ENCODE results near the gene DENND1A.

DENND1A gene

DNA sequence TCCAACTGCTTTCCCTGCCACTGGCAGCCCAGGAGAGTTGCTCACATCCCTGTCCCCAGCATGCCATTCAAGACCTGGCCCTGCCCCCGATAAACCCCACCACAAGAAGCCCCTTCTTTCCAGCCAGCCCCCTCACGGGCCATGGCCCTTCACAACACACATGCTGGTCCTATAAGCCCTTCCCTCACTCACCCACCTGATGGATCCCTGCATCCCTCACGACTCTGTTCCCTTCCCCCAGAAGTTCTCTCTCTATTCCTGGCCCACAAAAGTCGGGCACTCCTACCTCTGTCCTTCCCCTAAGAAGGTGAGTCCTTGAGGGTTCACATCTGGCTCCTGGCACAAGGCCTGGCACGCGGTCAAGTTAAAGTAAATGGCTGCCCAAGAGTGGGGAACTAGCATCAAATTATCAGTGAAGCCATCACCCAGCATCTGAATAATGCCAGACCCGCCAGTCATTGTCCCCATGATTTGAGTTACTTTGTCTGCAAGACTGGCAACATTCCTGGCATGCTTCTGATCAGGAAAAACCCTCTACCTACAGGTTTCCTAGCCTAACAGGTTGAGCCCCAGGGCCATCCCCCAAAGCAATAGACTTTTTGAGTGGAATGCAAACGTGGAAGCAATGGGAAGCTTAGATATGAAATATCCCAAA lies 508.0 kb downstream of the DENND1A start:
- DNase-seq: no peak

DNA sequence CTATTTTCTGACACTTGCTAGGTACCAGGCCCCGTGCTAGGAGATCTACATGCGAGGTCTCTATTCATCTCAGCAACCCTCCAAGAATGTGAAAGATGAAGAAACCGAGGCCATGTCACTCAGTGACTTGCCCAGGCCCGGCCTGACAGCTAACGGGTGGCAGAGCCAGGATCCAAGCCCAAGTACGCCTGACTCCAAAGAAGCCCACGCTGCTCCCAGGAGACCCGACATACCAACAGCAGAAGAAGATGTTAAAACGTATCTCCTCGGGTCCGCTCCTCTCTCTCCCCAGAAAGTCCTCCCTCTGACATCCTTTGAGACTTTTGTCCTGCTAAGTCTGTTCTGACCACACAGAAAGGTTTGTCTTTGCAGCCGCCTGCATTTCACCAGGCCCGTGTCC lies 508.7 kb downstream of the DENND1A start:
- DNase-seq: no peak

- DNase-seq: no peak
These were observed 509.3 kb downstream of the DENND1A start for GRCh38 chr9:123420592-123421111.

DNA sequence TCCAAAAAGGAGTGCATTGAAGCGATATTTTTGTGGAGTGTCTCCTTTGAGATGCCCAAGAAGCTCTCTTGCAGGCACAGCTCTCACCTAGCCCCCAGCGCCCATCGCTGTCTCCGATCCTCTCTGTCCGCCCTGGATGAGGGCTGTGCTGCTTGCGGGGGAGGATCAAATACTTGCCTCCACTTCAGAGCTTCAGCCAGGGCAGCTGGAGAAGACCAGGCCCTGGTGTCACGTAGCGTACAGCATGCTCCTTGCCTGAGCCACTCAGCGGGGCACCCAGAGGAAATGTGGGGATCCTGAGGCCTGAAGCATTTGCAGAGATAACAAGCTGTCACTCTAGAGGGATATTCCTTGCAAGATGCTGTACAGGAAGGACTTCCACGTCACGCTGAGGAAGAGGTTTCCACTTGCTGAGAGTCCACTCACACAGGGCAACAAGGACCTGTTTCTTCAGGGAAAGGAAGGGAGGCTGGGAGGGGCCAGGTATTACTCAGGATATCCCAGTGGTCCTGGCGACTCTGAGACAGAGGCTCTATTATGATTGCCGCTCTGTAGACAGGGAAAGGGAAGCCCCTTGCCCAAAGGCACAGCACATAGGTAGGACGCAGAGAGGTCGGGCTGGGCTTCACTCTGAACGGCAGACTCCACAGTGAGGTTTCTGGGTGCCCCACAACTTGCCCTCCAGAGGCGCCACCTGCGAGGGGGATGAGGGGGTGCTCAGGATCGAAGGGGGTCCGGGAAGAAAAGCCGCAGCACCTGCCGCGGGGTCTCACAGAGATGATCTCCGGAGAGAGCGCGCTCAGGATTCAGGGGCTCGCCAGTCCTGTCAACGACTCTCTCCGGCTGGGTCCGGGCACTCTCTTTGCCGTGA lies 510.0 kb downstream of the DENND1A start:
- no peak for DNase-seq

GRCh38 chr9:123419091-123419490 lies 510.8 kb downstream of the DENND1A start:
- DNase-seq: no peak

DNA sequence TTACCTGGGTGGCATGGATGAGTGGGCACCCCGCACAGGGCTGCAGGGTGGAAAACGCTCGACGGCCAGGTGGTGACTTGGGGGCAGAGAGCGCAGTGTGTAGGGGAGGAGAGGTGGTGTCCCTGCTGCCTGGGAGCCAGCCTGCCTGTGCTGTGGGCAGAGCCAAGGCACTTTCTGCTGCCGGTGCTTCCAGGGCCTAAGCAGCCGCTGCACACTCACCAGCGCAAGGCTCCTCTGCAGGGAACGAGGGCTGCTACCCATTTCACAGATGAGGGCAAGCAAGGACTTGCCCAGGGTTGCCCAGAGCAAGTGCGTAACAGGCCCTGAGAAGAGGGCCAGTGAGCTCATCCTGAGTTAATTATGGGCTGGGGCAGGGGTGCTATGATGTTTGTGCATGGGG lies 511.4 kb downstream of the DENND1A start:
- DNase-seq: no peak

DNA sequence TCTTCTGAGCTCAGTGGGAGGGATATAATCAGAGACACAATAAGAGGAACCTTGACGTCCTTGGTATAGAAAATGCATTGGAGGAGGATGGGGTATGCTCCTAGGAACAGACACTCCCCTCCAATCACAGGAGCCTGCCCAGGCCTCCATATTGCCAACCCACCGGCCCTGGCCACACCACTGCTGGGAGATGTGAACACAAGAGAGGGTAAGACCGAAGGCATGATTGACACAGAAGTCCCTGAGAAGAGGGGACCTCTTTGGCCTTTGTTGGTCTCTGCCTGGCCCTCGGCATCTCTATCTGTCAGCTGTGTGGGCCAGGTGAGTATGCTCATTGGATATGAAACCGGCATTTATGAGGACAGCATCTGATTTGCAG lies 511.9 kb downstream of the DENND1A start:
- no peak for DNase-seq

- no peak for DNase-seq
These were observed 512.5 kb downstream of the DENND1A start for GRCh38 chr9:123417289-123418051.

DNA sequence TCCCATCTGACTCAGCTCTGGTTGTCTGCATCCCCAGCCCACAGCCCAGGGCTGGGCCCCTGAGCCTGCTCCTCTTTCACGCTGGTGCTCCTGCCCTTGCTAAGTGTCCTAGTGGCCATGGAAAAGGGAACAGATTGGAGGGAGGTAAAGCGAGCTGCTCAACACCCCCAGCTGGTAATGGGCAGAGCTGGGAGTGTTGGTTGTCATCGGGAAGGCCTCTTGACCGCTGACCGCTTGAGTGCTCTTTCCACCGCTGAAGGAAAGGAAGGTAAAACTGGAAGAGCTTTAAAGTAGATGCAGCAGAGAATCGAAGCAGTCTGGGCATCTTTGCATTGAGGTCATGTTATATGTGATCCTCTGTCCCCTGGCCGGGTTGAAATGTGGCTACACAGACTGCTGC lies 513.8 kb downstream of the DENND1A start:
- DNase-seq: no peak

DNA sequence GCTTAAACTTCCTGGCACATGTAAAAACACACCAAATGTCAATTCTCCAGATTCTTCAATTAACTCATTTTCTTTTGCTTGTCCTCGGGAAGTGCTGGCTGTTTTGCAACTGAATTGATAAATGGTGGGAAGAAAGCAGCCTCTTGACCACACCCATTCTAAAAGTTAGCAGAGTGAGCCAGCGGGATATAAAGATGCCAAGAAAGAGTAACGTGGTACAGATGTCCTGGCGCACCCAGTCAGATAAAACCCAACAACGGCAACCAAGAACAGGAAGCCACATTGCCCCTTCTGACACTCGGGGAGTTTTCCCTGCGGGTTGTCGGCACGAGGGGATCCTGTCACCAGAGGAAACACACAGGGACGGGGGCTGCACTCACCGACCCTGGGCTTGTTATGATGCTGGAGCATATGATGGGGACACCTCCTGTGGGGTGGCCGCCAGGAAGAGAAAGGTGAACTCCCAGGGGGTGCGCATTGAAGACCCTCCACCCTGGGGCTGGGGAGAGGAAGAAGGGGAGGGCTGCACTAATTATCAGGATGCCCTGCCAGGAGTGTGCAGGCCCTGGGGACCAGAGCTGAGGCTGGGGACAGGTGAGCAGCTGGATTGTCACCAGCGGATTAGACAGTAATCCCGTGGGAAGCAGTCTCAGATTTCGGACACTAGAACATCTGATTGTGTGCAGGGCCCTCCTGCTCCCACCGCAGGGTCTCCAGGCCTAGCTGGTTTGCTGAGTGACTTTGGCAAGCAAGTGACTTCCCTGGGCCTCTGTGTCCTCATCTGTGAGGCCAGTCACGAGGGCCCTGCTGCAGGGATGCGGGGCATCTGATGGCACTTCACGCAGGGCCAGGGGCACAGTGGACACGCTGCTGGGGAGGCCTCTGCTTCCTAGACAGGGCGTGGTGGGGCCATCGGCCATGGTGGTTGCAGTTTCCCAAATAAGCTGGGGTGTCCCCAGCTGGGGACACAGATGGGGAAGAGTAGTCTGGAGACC lies 514.7 kb downstream of the DENND1A start:
- DNase-seq: no peak

DNA sequence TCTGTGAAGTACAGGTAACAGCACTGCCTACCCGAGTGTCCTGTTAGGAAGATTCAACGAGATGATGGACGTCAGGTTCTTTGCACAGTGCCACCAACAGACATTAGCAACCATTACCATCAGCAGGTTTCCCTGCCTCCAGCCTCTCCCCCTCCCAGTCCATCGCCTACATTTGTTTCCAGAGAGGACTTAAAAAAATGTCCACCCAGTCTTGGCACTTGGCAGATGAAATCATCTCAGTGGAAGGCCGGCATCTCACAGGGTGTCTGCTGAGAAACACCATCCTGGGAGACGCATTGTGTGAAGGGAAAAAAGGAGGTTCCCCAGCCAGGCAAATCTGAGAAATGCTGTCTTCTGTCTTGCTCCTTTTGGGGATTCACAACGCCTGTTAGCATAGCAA lies 515.7 kb downstream of the DENND1A start:
- DNase-seq: no peak

DNA sequence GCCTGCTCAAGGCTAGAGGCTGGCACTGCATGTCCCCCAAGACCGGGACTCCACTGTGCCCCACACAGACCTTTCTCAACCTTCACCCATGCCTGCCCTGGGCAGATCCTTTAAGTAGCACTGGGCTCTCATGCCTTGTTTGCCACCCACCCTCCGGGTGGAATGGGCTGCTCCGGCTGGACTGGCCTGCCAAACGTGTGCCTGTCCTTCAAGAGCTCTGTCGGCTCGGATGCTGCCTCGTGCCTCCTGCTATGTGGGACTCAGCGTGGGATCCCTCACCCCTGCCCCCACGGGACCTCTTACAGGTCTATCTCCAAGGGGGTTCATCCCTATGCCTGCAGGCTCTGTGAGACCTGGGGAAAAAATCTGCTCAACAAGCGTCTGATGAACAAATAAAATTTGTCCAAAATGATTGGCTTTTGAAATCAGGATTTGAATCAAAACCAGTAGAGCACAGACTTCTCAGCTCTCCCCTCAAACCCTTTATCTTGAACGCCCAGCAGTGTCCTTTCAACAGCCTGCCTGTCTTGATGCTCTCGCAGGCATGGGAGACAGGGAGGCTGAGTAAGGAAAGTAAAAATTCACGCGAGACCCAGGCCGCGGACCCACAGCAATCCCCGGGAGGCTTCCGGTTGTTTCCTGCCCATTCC lies 517.6 kb downstream of the DENND1A start:
- no peak for DNase-seq

- DNase-seq: no peak
These were observed 518.3 kb downstream of the DENND1A start for GRCh38 chr9:123411636-123412035.

DNA sequence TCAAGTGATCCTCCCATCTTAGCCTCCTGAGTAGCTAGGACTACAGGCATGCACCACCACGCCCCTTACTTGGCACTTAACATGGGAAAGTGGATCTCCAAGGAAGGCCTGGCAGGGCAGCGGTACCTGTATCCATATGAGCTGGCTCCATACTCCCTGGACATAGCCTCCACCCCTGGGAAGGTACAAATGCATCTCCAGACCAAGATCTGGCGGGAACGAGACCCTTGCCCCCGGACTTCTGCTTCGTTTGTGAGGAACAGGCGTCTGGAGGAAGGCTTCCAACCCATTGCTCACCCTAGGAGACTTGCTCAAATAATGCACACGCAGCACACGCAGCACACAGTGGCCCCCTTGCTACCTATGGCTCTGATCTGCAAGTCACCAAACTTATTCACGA lies 518.7 kb downstream of the DENND1A start:
- DNase-seq: no peak

DNA sequence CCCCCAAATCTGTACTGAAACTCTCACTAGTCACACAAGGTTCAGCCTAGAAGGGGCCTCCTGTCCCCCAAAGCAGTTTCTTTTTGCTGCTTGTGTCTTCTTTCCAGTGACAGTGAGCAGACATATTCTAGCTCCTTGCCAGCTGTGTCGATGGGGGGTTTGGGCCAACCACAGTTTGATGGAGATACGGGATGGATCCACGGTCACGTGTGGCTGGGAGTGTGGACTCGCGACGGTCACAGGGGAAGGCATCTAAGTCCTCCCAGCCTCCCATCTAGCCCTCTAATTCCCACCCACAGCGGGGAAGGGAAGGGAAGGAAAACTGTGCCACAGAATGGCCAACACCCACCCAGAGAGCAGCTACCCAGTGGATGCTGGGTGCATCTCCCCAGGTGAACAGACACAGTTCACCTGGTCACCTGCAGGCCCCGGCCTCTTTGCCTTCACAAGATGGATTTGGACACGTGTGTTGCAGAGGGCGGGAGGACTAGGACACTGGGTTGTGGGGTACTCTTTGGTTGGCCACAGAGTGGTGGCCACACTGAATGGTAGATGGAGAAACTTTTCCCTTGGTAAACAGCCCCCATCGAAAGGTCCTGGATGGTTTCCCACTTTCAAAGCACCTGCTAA lies 519.5 kb downstream of the DENND1A start:
- DNase-seq: no peak

GRCh38 chr9:123408313-123409262 lies 521.3 kb downstream of the DENND1A start:
- no peak for DNase-seq

GRCh38 chr9:123407217-123407851 lies 522.6 kb downstream of the DENND1A start:
- no peak for DNase-seq

DNA sequence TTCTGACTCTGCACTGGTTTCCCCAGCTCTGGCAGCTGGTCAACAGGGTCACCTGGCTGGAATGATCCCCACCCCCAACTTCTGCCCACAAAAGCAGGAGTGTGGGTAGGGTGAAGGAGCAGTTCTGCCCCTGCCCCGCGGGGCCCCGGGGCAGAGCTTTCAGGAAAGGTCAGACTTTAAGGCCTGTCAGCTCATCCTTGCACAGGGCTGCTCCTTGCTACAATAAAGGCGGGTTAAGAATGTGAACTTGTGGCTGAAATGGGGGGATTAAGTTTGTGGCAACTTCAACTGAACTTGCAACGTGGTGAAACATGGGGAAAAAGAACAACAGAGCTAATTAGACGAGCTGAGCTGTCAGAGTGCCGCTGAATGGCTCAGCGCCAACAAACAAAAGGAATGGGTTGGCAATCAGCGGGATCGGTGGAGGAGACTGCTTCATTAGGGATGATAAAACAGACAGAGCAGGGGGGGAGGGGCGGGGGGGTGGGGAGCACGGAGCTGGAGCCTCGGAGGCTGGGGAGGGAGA lies 523.2 kb downstream of the DENND1A start:
- no peak for DNase-seq

DNA sequence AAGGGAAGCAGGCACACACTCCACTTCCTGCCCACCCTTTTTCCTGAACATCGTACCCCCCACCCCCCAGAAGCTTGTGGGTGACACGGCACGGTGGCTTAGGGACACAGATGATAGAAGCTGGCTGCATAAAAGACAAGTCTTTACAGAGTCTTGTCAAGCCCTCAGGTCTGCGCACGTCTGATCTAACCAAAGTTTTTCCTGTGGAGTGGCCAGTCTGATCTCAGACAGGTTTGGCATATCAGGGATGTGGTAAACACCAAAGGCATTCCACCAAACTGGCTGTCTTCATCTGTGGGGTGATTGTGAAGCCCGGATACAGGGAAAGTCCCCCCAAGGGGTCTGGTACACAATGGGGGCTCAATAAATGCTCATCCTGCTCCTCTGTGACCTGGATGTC lies 523.9 kb downstream of the DENND1A start:
- no peak for DNase-seq

Measured in activated CD4-positive, alpha-beta T cell treated with anti-CD3 and anti-CD28 coated beads for 4 hours (primary cell).